ENCODE data around the gene CAB39. TPM values are rescaled to one million over a fixed set of nuclear protein-coding genes. Genes with fewer than 3 reads are reported as not detected.

The CAB39 gene
- total RNA-seq, 1 experiment from 2014 or later = 39.9 TPM

- in situ Hi-C loops (cut with HindIII; ENCODE audit: low pct_unique_long_range_greater_than_20kb, low sequenced_read_pairs) = no loop called here
- no peak for TF ChIP-seq REST (IDR thresholded peaks at IDR 0.05; ENCODE audit: insufficient read depth in 1 of 2, low read depth in 2 of 2, low read length in 1 of 2)
- no peak for TF ChIP-seq TCF7L2 (IDR thresholded peaks at IDR 0.05; ENCODE audit: low read depth, low read length)
- no peak for TF ChIP-seq POLR2AphosphoS5 (IDR thresholded peaks at IDR 0.05; ENCODE audit: low read depth, low read length)
- no peak for TF ChIP-seq SIN3A (IDR thresholded peaks at IDR 0.05; ENCODE audit: borderline replicate concordance, insufficient read depth, low read depth, low read length)
- TF ChIP-seq CTCF (IDR thresholded peaks at IDR 0.05) = no peak
- DNase-seq (ENCODE audit: low read depth, low spot score) (no peak), ATAC-seq (no peak)
- POLR2A ChIA-PET = no interaction called here
- no TSS peak for BruUV-seq (replicated peaks)
- no peaks in the 10 kb centered on the region for H3K36me3 ChIP-seq (ENCODE audit: control insufficient read depth, insufficient read depth, low read length)
- no peaks in the 10 kb centered on the region; the same call in 1 of the 2 replicates for H3K4me1 ChIP-seq (ENCODE audit: control insufficient read depth, insufficient read depth, low read length)
- H3K4me3 ChIP-seq (ENCODE audit: low read depth in 2 of 2, low read length in 2 of 2) = no peak overlapping the region
- no peak overlapping the region for H3K27ac ChIP-seq (ENCODE audit: low read length)
- intact Hi-C loops (cut with micrococcal nuclease; ENCODE audit: unreplicated experiment) = no loop called here
- no peaks in the 10 kb centered on the region for H3K9me3 ChIP-seq (ENCODE audit: control insufficient read depth, insufficient read depth, low read depth, low read length)
- H3K27me3 ChIP-seq (ENCODE audit: control insufficient read depth, insufficient read depth, low read length) = peaks cover 10% of the 10 kb centered on the region
- CTCF ChIA-PET = no interaction called here
Observed at GRCh38 chr2:230852113-230852512, 139.5 kb downstream of the CAB39 start.

GRCh38 chr2:230861552-230862255, 149.1 kb downstream of the CAB39 start:
- H3K9me3 ChIP-seq (ENCODE audit: control insufficient read depth, insufficient read depth, low read depth, low read length) = no peaks in the 10 kb centered on the region
- H3K27ac ChIP-seq (ENCODE audit: low read length) = no peak overlapping the region
- H3K4me1 ChIP-seq (ENCODE audit: control insufficient read depth, insufficient read depth, low read length) = peaks cover 12% of the 10 kb centered on the region
- BruUV-seq (replicated peaks) = no TSS peak
- H3K4me3 ChIP-seq (ENCODE audit: low read depth in 2 of 2, low read length in 2 of 2) = no peak overlapping the region
- ChIA-PET POLR2A (no interaction called here), CTCF (interaction anchor here (1.0 kb wide), 1 partner anchor 126 kb away, joined by 3 read pairs; no protein-coding TSS in a partner anchor)
- no peak; a peak in 1 of 4 replicates for TF ChIP-seq REST (IDR thresholded peaks at IDR 0.05; ENCODE audit: insufficient read depth in 1 of 2, low read depth in 2 of 2, low read length in 1 of 2)
- TF ChIP-seq POLR2AphosphoS5 (IDR thresholded peaks at IDR 0.05; ENCODE audit: low read depth, low read length) = no peak
- no peak for TF ChIP-seq TCF7L2 (IDR thresholded peaks at IDR 0.05; ENCODE audit: low read depth, low read length)
- TF ChIP-seq CTCF (IDR thresholded peaks at IDR 0.05) = no peak
- no peak for TF ChIP-seq SIN3A (IDR thresholded peaks at IDR 0.05; ENCODE audit: borderline replicate concordance, insufficient read depth, low read depth, low read length)
- H3K27me3 ChIP-seq (ENCODE audit: control insufficient read depth, insufficient read depth, low read length) = peaks cover 7% of the 10 kb centered on the region
- in situ Hi-C loops (cut with HindIII; ENCODE audit: low pct_unique_long_range_greater_than_20kb, low sequenced_read_pairs) (no loop called here), intact Hi-C loops (cut with micrococcal nuclease; ENCODE audit: unreplicated experiment) (no loop called here)
- ATAC-seq (no peak), DNase-seq (ENCODE audit: low read depth, low spot score) (no peak)
- peaks cover 3% of the 10 kb centered on the region; the same call in 1 of the 2 replicates for H3K36me3 ChIP-seq (ENCODE audit: control insufficient read depth, insufficient read depth, low read length)
